SH-SY5Y (cell line): Measurements from ENCODE around the gene AP2B1.

ENCODE experiments used
- GATA2 ChIP-seq: IDR thresholded peaks from 2 replicates; pipeline ENCODE4 v1.6.1; 2011; ENCODE audit warnings: mild to moderate bottlenecking, low read depth, low read length
- GATA3 ChIP-seq: IDR thresholded peaks from 2 replicates; pipeline ENCODE4 v1.6.1; 2011; ENCODE audit warnings: low read depth, mild to moderate bottlenecking, low read length, moderate library complexity

DNA sequence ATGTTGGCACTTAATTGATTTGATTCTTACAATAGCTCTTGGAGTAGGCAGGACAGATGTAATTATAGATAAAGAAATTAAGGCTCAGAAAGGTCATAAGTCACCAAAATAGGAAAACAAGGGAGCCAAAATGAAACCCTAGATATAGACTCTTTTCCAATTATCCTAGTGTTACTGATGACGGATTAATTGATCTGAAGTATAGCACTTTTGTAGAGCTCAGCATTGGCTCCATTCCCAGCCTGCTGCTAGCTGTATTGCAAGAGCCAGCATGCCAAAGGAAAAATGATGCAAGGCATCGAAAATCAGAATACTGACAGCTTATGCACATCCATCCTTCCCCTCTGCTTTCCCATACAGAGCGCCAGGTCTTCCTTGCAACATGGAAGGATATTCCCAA, 122.8 kb downstream of the AP2B1 start:
- TF ChIP-seq GATA3 (no peak), GATA2 (no peak)
